Colonic mucosa (tissue), 4 donors: ENCODE results near the gene BTBD2. TPM values are rescaled to one million over a fixed set of nuclear protein-coding genes. Genes with fewer than 3 reads are reported as not detected.

ENCODE experiments used
- DNase-seq: peaks from one replicate; pipeline ENCODE4 v3.0.0-alpha.2; 2020
- H3K27ac ChIP-seq: fragments of 200-600 bp; one replicate; pipeline ENCODE4 v1.8.0; 2021
- H3K27me3 ChIP-seq: fragments of 200-600 bp; one replicate; pipeline ENCODE4 v1.8.0; 2021
- H3K36me3 ChIP-seq: fragments of 200-600 bp; one replicate; pipeline ENCODE4 v1.8.0; 2021
- H3K4me1 ChIP-seq: fragments of 200-600 bp; one replicate; pipeline ENCODE4 v1.8.0; 2021; ENCODE audit warnings: mild to moderate bottlenecking
- H3K4me3 ChIP-seq: fragments of 200-600 bp; one replicate; pipeline ENCODE4 v1.8.0; 2021
- H3K9ac ChIP-seq, 2 donors: one replicate each; pipeline ENCODE4 v1.7.0; 2013; ENCODE audit warnings: control low read depth in 2 of 2, low read depth in 2 of 2, low read length in 2 of 2
- H3K9me3 ChIP-seq: fragments of 200-600 bp; one replicate; pipeline ENCODE4 v1.8.0; 2021
- CTCF ChIP-seq: fragments of 200-600 bp; IDR thresholded peaks from one replicate; pipeline ENCODE4 v1.8.0; 2022; ENCODE audit warnings: antibody characterized with exemption, mild to moderate bottlenecking
- intact Hi-C: fragments of 100-400 bp; cut with DNase I; formaldehyde crosslinking; loops from one replicate; pipeline ENCODE4 v1.14.1; 2022
- total RNA-seq, 2 donors: library from RNA; stranded (reverse); fragmentation: NEBNext Ultra II Directional in 1 of 2; extraction: Animal tissue kit (Norgen Biotek cat#: 25700) in 1 of 2; gene quantifications; one replicate each; pipeline ENCODE4 v1.2.1, GENCODE V29; 2021
- donor health status: healthy.
- donor health status: DM: no; HTN: no; CAD: no.
- donor health status: DM: no; HTN: no; CAD: no.

Gene BTBD2
- total RNA-seq, 2 donors from 2014 or later = 74.5 to 81.5 TPM

- Histone ChIP-seq H3K9me3 (no peaks in the 10 kb centered on the region), H3K9ac (no peak overlapping the region), H3K4me3 (no peak overlapping the region), H3K36me3 (peaks cover 15% of the 10 kb centered on the region), H3K27ac (no peak overlapping the region), H3K4me1 (peaks cover 39% of the 10 kb centered on the region), H3K27me3 (no peaks in the 10 kb centered on the region)
- no peak for DNase-seq
- intact Hi-C loops = no loop called here
- TF ChIP-seq CTCF = no peak
Observed at GRCh38 chr19:2046046-2046907, 30.8 kb upstream of the BTBD2 start.

GRCh38 chr19:2045501-2046045 is 30.1 kb upstream of the BTBD2 start:
- peaks cover 42% of the 10 kb centered on the region for H3K4me1 ChIP-seq
- TF ChIP-seq CTCF = no peak
- H3K9me3 ChIP-seq = no peaks in the 10 kb centered on the region
- DNase-seq = no peak
- peak overlapping the region in 1 of 2 donors; percentile 39 for H3K9ac ChIP-seq
- H3K27me3 ChIP-seq = no peaks in the 10 kb centered on the region
- intact Hi-C loops = no loop called here
- H3K36me3 ChIP-seq = peaks cover 20% of the 10 kb centered on the region
- H3K27ac ChIP-seq = no peak overlapping the region
- H3K4me3 ChIP-seq = no peak overlapping the region

DNA sequence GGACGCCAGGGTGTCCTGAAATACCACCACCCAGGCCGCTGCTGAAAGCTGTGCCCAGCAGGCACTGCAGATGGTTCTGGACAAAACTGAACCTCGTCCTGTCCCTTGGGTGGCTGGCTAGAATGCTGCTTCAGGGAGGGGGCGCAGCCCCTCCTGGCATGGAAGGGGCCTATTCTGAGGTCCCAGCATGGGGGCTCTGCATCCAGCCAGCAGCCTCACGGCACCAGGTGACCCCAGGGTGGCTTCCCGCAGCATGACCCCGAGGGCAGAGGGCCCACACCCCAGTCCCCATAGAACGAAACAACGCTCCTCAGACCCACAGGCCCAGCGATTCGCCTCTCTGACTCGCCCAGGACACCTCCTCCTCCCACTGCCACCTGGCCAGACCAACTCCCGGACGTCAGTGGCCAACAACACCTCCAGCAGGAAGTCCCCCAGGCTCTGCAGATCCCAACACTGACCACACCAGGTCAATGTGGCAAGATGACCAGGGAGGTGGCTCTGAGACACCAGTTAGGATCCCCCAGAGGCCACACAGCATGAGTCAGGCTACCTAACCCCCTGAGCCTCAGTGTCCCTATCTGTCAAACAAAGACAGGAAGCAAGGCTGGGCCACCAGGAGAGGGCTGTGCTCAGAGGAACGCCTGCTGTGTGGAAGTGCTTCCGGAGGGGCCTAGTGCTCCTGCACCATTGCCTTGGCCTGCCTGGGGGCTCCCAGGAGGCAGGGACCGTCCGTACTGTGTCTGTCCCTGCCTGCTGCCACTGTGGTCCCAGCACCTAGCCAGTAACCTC is 29.4 kb upstream of the BTBD2 start:
- Histone ChIP-seq H3K9me3 (no peaks in the 10 kb centered on the region), H3K27ac (no peak overlapping the region), H3K9ac (peak overlapping the region in 1 of 2 donors; percentile 39), H3K4me1 (peaks cover 42% of the 10 kb centered on the region), H3K27me3 (no peaks in the 10 kb centered on the region), H3K36me3 (peaks cover 26% of the 10 kb centered on the region), H3K4me3 (no peak overlapping the region)
- intact Hi-C loops = no loop called here
- TF ChIP-seq CTCF = no peak
- DNase-seq = no peak

DNA sequence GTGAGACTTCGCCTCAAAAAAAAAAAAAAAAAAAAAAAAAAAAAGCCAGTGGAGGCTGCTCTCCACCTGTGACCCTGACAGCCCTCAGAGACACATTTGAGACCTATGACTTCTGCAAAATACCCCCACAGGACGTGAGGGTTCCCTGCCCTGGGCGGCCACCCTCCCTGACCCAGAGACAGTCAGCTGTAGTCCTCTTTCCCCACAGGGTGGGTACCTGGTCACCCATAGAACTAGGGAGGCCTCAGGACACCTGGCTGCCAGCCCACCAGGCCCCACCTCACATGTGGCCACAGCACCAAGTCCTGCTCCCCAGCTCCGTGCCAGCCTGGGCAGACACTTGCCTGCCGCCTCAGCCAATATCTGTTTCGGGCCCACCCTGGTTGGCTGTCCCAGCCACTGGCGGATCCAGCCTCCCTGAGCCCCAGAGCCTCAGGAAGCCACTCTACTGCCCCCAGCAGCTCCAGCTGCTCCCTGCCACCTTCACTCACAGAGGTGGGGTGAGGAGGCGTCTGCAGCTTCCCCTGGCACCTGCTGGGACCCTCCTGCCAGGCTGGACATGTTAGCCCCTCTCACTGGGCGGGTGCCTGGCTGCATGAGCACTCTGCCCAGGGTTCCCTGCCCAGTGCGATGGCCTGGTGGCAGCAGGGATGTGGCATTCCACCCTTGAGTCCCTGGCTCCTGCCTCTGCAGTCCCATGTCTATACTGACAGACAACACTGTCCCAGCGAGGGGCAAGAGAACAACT is 28.6 kb upstream of the BTBD2 start:
- H3K9ac ChIP-seq = no peak overlapping the region
- no peak for TF ChIP-seq CTCF
- DNase-seq = no peak
- no peak overlapping the region for H3K27ac ChIP-seq
- H3K9me3 ChIP-seq = no peaks in the 10 kb centered on the region
- H3K27me3 ChIP-seq = no peaks in the 10 kb centered on the region
- peaks cover 33% of the 10 kb centered on the region for H3K36me3 ChIP-seq
- intact Hi-C loops = no loop called here
- H3K4me1 ChIP-seq = peaks cover 38% of the 10 kb centered on the region
- no peak overlapping the region for H3K4me3 ChIP-seq

DNA sequence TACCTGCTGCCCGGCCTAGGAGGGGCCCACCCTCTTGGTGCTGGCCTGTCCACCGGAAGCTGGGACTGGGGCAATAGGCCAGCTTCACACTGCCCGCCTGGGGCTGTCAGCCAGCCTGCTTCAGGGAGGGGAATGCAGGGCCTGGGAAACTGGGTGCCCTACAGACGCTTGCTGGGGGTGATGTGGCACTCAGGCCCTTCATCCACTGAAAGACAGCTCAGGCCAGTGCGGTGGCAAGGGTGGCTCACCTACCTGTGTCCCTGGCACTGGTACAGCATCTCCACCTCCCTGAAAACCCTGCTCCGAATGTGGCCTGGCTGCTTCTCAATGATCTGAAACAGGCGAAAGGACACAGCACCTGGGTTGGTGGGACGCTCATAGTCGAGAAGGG is 27.7 kb upstream of the BTBD2 start:
- Histone ChIP-seq H3K9ac (peak overlapping the region; percentile 81 to 83), H3K36me3 (peaks cover 42% of the 10 kb centered on the region), H3K27me3 (no peaks in the 10 kb centered on the region), H3K27ac (peak overlapping the region; percentile 73), H3K4me1 (peaks cover 29% of the 10 kb centered on the region), H3K9me3 (no peaks in the 10 kb centered on the region), H3K4me3 (no peak overlapping the region)
- DNase-seq = no peak
- no peak for TF ChIP-seq CTCF
- intact Hi-C loops = no loop called here
